ENCODE results near the gene C1QTNF2. TPM values are rescaled to one million over a fixed set of nuclear protein-coding genes. Genes with fewer than 3 reads are reported as not detected.

The C1QTNF2 gene
- total and polyA plus RNA-seq, 2 donors (not counting 1 experiment from before 2014, with no cell fraction given): 2.3 TPM

GRCh38 chr5:160357394-160357793 lies 13.0 kb downstream of the C1QTNF2 start:
- TF ChIP-seq CTCF (conservative IDR thresholded peaks at IDR 0.05 in 1 of 2, IDR thresholded peaks at IDR 0.05 in 1 of 2; ENCODE audit: low read depth in 1 of 2, low read length in 2 of 2) (no peak), EZH2 (IDR thresholded peaks at IDR 0.05; ENCODE audit: low read length, missing control alignments) (no peak)
- peaks cover 5% of the 10 kb centered on the region for H3K4me1 ChIP-seq (ENCODE audit: control insufficient read depth, extremely low read depth, insufficient read depth, low read length)

GRCh38 chr5:160356550-160357347 lies 13.7 kb downstream of the C1QTNF2 start:
- no peak for DNase-seq (ENCODE audit: low read depth in 2 of 2)
- Histone ChIP-seq H3K27ac (ENCODE audit: insufficient read depth, low read length) (no peak overlapping the region), H3K4me3 (replicated peaks in 1 of 4; ENCODE audit: control extremely low read depth in 1 of 4, insufficient read depth in 1 of 4, low read depth in 3 of 4, low read length in 4 of 4) (no peak overlapping the region), H4K20me1 (ENCODE audit: control insufficient read depth, extremely low read depth, insufficient read depth, low read length) (no peaks in the 10 kb centered on the region), H3K4me1 (ENCODE audit: control insufficient read depth, extremely low read depth, insufficient read depth, low read length) (peaks cover 5% of the 10 kb centered on the region), H3K27me3 (ENCODE audit: control insufficient read depth, insufficient read depth, low read length) (no peaks in the 10 kb centered on the region), H3K9me3 (ENCODE audit: control insufficient read depth, insufficient read depth, low read depth, low read length) (no peaks in the 10 kb centered on the region), H3K9ac (ENCODE audit: insufficient read depth, low read length) (no peak overlapping the region), H3K79me2 (ENCODE audit: control insufficient read depth, insufficient read depth, low read length) (no peaks in the 10 kb centered on the region), H3K36me3 (ENCODE audit: control insufficient read depth, insufficient read depth, low read length) (no peaks in the 10 kb centered on the region), H3K4me2 (ENCODE audit: extremely low read depth, insufficient read depth, low read length) (no peak overlapping the region), H2AFZ (ENCODE audit: low read length) (no peak overlapping the region)
- TF ChIP-seq CTCF (conservative IDR thresholded peaks at IDR 0.05 in 1 of 2, IDR thresholded peaks at IDR 0.05 in 1 of 2; ENCODE audit: low read depth in 1 of 2, low read length in 2 of 2): no peak
- no peak for TF ChIP-seq EZH2 (IDR thresholded peaks at IDR 0.05; ENCODE audit: low read length, missing control alignments)

More at GRCh38 chr5:160357394-160357793, 13.0 kb downstream of the C1QTNF2 start:
- Histone ChIP-seq H3K36me3 (ENCODE audit: control insufficient read depth, insufficient read depth, low read length) (no peaks in the 10 kb centered on the region), H3K27ac (ENCODE audit: insufficient read depth, low read length) (no peak overlapping the region), H3K9ac (ENCODE audit: insufficient read depth, low read length) (no peak overlapping the region), H3K27me3 (ENCODE audit: control insufficient read depth, insufficient read depth, low read length) (no peaks in the 10 kb centered on the region), H3K79me2 (ENCODE audit: control insufficient read depth, insufficient read depth, low read length) (no peaks in the 10 kb centered on the region), H4K20me1 (ENCODE audit: control insufficient read depth, extremely low read depth, insufficient read depth, low read length) (no peaks in the 10 kb centered on the region), H2AFZ (ENCODE audit: low read length) (peak overlapping the region; percentile 91), H3K4me3 (replicated peaks in 1 of 4; ENCODE audit: control extremely low read depth in 1 of 4, insufficient read depth in 1 of 4, low read depth in 3 of 4, low read length in 4 of 4) (no peak overlapping the region), H3K9me3 (ENCODE audit: control insufficient read depth, insufficient read depth, low read depth, low read length) (no peaks in the 10 kb centered on the region), H3K4me2 (ENCODE audit: extremely low read depth, insufficient read depth, low read length) (peak overlapping the region; percentile 62)
- DNase-seq (ENCODE audit: low read depth in 2 of 2): no peak

- Histone ChIP-seq H3K27ac (ENCODE audit: insufficient read depth, low read length) (no peak overlapping the region), H2AFZ (ENCODE audit: low read length) (no peak overlapping the region), H3K4me3 (replicated peaks in 1 of 4; ENCODE audit: control extremely low read depth in 1 of 4, insufficient read depth in 1 of 4, low read depth in 3 of 4, low read length in 4 of 4) (no peak overlapping the region), H3K4me1 (ENCODE audit: control insufficient read depth, extremely low read depth, insufficient read depth, low read length) (peaks cover 5% of the 10 kb centered on the region), H4K20me1 (ENCODE audit: control insufficient read depth, extremely low read depth, insufficient read depth, low read length) (no peaks in the 10 kb centered on the region), H3K4me2 (ENCODE audit: extremely low read depth, insufficient read depth, low read length) (no peak overlapping the region), H3K27me3 (ENCODE audit: control insufficient read depth, insufficient read depth, low read length) (no peaks in the 10 kb centered on the region), H3K36me3 (ENCODE audit: control insufficient read depth, insufficient read depth, low read length) (no peaks in the 10 kb centered on the region), H3K9ac (ENCODE audit: insufficient read depth, low read length) (no peak overlapping the region), H3K9me3 (ENCODE audit: control insufficient read depth, insufficient read depth, low read depth, low read length) (no peaks in the 10 kb centered on the region), H3K79me2 (ENCODE audit: control insufficient read depth, insufficient read depth, low read length) (no peaks in the 10 kb centered on the region)
- TF ChIP-seq EZH2 (IDR thresholded peaks at IDR 0.05; ENCODE audit: low read length, missing control alignments) (no peak), CTCF (conservative IDR thresholded peaks at IDR 0.05 in 1 of 2, IDR thresholded peaks at IDR 0.05 in 1 of 2; ENCODE audit: low read depth in 1 of 2, low read length in 2 of 2) (no peak)
- no peak for DNase-seq (ENCODE audit: low read depth in 2 of 2)
Measured at GRCh38 chr5:160354666-160355065, 15.8 kb downstream of the C1QTNF2 start.
